ENCODE measurements around the gene STX17. TPM values are rescaled to one million over a fixed set of nuclear protein-coding genes. Genes with fewer than 3 reads are reported as not detected.
A peak's percentile ranks its signal among the peaks of the same experiment; 100 is the strongest.

STX17 gene
- total RNA-seq, 1 donor = 35.0 TPM

DNA sequence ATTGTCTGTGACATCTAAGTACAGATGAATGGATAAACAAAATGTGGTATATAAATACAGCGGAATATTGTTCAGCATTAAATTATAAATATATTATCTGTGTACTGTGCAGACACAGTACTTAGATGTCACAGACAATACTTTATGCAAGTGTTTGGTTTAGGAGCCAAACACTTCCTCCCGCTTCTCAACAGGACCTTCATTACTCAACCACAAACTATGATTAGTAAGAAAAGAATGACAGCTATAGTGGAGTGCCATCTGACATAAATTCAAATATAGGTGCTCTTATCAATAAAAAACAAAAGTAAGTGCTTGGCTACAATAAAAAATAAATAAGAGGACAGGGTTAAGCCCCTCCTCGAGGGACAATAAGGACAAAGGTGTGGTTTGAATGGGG is 38.9 kb upstream of the STX17 start:
- no peak for DNase-seq (ENCODE audit: low read depth)
- no peak overlapping the region for H3K4me3 ChIP-seq (ENCODE audit: low read depth, low read length)
- no peak for TF ChIP-seq CTCF (IDR thresholded peaks at IDR 0.05; ENCODE audit: insufficient read depth, low read depth, low read length)

GRCh38 chr9:99867968-99868367 is 38.5 kb upstream of the STX17 start:
- H3K4me3 ChIP-seq (ENCODE audit: low read depth, low read length) = no peak overlapping the region
- no peak for DNase-seq (ENCODE audit: low read depth)
- TF ChIP-seq CTCF (IDR thresholded peaks at IDR 0.05; ENCODE audit: insufficient read depth, low read depth, low read length) = no peak

DNA sequence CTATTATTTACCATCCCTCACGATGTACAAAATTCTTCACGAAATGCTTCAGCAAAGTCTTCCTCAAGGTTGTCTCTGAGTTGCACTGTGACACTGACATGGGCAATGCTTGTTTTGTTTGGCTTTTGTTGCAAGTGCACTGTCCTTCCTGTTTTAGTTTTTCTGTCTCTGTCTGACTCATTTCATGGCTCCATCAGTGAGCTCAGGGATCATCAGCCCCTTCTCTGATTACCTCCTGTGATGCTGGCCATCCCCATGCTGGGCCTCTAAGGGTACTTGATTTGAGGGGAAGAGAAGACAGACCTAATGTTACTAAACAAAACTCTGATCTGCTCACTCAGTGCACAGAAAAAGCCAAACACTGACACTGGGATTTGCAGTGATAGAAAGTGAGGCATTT is 37.6 kb upstream of the STX17 start:
- no peak overlapping the region for H3K4me3 ChIP-seq (ENCODE audit: low read depth, low read length)
- no peak for DNase-seq (ENCODE audit: low read depth)
- TF ChIP-seq CTCF (IDR thresholded peaks at IDR 0.05; ENCODE audit: insufficient read depth, low read depth, low read length) = no peak

DNA sequence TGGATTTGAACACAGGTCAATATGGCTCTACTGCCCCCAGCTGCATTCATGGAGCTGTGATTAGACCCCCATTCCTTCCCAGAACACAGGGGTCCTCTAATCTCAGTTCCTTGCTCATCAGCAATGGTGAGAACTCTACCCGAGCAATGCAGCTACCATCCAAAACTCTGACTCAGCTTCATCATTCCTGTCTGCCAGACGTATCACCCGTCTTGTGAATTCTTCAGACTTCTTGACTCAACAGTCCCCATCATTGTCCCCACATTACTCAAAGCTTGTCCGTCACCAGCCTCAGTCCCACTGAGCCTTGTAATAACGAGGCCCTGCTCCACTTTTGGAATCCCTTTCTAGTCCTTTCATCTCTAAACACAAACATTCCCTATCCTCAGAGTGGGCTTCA is 36.3 kb upstream of the STX17 start:
- no peak for TF ChIP-seq CTCF (IDR thresholded peaks at IDR 0.05; ENCODE audit: insufficient read depth, low read depth, low read length)
- no peak overlapping the region for H3K4me3 ChIP-seq (ENCODE audit: low read depth, low read length)
- no peak for DNase-seq (ENCODE audit: low read depth)

- H3K4me3 ChIP-seq (ENCODE audit: low read depth, low read length) = no peak overlapping the region
- DNase-seq (ENCODE audit: low read depth) = peak; percentile 25
- TF ChIP-seq CTCF (IDR thresholded peaks at IDR 0.05; ENCODE audit: insufficient read depth, low read depth, low read length) = no peak
Observed at GRCh38 chr9:99873531-99873930, 32.9 kb upstream of the STX17 start.

GRCh38 chr9:99873943-99874584 is 32.4 kb upstream of the STX17 start:
- no peak overlapping the region for H3K4me3 ChIP-seq (ENCODE audit: low read depth, low read length)
- DNase-seq (ENCODE audit: low read depth) = no peak
- no peak for TF ChIP-seq CTCF (IDR thresholded peaks at IDR 0.05; ENCODE audit: insufficient read depth, low read depth, low read length)

DNA sequence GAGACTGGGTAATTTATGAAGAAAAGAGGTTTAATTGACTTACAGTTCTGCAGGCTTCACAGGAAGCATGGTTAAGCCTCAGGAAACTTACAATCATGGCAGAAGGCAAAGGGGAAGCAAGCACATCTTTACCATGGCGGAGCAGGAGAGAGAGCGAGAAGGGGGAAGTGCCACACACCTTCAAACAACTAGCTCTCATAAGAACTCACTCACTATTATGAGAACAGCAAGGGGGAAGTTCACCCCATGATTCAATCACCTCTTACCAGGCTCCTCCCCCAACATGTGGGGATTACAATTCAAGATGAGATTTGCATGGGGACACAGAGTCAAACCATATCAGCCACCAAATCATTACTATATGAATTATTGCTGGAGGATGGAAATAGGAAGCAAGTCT is 30.3 kb upstream of the STX17 start:
- no peak for TF ChIP-seq CTCF (IDR thresholded peaks at IDR 0.05; ENCODE audit: insufficient read depth, low read depth, low read length)
- no peak for DNase-seq (ENCODE audit: low read depth)
- no peak overlapping the region for H3K4me3 ChIP-seq (ENCODE audit: low read depth, low read length)

All from fibroblast of villous mesenchyme (primary cell).